ENCODE results near the gene ERCC6L. TPM values are rescaled to one million over a fixed set of nuclear protein-coding genes. Genes with fewer than 3 reads are reported as not detected.
A peak's percentile ranks its signal among the peaks of the same experiment; 100 is the strongest.

The ERCC6L gene
- total RNA-seq, 2 donors from 2014 or later = 1.7 to 8.2 TPM

DNA sequence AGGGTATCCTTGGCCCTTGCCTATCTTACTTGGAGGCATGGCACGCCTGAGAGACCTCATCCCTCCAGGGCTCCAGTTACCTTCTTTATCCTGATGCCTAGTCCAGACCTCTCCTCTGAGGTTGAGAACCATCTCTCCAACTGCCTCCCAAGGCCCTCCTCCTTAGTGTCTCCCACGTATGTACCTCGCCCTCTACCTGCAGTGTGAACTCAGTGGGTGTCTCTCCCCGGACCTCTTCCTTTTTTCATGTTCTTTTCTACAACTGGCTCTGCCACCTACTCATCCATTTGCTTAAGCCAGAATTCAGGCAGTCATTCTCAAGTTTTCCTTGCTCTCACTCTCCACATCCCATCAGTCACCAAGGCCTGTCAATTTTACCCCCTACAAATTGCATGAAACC, 21.6 kb upstream of the ERCC6L start:
- TF ChIP-seq, protein P1, sequence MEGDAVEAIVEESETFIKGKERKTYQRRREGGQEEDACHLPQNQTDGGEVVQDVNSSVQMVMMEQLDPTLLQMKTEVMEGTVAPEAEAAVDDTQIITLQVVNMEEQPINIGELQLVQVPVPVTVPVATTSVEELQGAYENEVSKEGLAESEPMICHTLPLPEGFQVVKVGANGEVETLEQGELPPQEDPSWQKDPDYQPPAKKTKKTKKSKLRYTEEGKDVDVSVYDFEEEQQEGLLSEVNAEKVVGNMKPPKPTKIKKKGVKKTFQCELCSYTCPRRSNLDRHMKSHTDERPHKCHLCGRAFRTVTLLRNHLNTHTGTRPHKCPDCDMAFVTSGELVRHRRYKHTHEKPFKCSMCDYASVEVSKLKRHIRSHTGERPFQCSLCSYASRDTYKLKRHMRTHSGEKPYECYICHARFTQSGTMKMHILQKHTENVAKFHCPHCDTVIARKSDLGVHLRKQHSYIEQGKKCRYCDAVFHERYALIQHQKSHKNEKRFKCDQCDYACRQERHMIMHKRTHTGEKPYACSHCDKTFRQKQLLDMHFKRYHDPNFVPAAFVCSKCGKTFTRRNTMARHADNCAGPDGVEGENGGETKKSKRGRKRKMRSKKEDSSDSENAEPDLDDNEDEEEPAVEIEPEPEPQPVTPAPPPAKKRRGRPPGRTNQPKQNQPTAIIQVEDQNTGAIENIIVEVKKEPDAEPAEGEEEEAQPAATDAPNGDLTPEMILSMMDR (IDR thresholded peaks at IDR 0.05) = no peak
- Histone ChIP-seq H3K9me3 (no peaks in the 10 kb centered on the region), H3K36me3 (no peaks in the 10 kb centered on the region), H3K27me3 (peaks cover 3% of the 10 kb centered on the region), H3K9ac (ENCODE audit: low read depth in 2 of 2, low read length in 2 of 2) (no peak overlapping the region), H3K4me3 (no peak overlapping the region), H3K4me1 (no peaks in the 10 kb centered on the region), H3K27ac (no peak overlapping the region)
- no peak for DNase-seq
- intact Hi-C loops (cut with DNase I) = no loop called here

DNA sequence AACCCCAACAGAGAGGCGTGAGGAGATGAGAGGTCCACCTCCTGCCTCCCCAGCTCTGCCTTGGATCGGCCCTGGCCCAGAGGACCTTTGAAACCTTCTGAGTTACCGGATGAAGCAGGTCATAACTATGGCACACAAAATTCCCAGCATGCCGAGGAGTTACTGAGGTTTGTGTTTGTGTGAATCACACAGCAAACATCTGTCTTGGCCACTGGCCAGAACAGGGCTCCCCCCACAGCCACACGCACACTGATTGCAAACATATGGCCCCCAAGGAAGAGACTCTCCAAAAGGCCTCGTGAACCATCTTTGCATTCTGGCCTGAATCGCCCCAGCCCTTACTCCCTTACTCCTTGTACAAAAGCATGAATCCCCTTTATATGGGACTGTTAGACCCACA, 19.3 kb upstream of the ERCC6L start:
- Histone ChIP-seq H3K4me1 (no peaks in the 10 kb centered on the region), H3K27ac (no peak overlapping the region), H3K27me3 (peaks cover 10% of the 10 kb centered on the region), H3K9me3 (no peaks in the 10 kb centered on the region), H3K4me3 (no peak overlapping the region), H3K36me3 (no peaks in the 10 kb centered on the region), H3K9ac (ENCODE audit: low read depth in 2 of 2, low read length in 2 of 2) (no peak overlapping the region)
- TF ChIP-seq, protein P1 (IDR thresholded peaks at IDR 0.05) = no peak
- DNase-seq = no peak
- intact Hi-C loops (cut with DNase I) = no loop called here

DNA sequence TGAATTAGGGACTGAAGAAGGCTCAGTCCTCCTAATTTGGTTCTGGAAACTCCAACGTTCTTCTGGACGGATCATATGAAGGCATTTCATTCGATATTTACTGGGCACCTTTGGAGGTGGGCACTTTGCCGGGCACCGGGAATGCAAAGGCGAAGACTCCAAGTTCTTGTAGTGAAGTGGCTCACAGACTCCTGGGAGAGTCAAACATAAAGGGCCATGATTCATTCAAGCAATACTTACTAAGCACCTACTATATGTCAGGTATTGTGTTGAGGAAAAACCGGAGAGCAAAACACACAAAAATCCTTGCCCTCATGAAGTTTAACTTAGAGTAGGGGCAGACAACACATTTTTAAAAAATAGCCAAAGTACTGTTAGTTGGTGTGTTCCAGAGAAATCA, 17.0 kb upstream of the ERCC6L start:
- no peak overlapping the region for H3K9ac ChIP-seq (ENCODE audit: low read depth in 2 of 2, low read length in 2 of 2)
- H3K36me3 ChIP-seq = no peaks in the 10 kb centered on the region
- no peaks in the 10 kb centered on the region for H3K9me3 ChIP-seq
- H3K27ac ChIP-seq = no peak overlapping the region
- DNase-seq = no peak
- no peak overlapping the region for H3K4me3 ChIP-seq
- TF ChIP-seq, protein P1 (IDR thresholded peaks at IDR 0.05) = no peak
- H3K27me3 ChIP-seq = peaks cover 10% of the 10 kb centered on the region
- no peaks in the 10 kb centered on the region for H3K4me1 ChIP-seq
- intact Hi-C loops (cut with DNase I) = no loop called here

DNA sequence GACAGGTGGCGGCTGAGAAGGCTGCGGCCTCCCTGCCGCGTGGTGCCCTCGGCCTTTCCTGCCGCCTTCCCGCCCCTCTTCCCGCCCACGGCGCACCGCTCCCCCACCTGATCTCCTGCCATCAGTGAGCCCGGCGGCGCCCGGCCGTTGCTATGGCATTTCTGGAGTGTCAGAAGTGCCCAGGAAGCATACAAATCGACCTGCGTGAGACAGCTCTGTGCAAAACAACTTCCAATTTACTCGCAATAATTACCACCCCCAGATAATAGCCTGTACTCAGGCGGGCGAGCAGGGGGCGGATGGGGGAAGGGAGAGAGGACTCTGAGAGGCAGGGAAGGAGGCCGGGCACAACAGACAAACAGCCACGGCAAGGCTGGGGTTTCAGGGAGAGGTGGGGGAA, 16.6 kb upstream of the ERCC6L start:
- Histone ChIP-seq H3K9ac (ENCODE audit: low read depth in 2 of 2, low read length in 2 of 2) (no peak overlapping the region), H3K27me3 (peaks cover 10% of the 10 kb centered on the region), H3K27ac (no peak overlapping the region), H3K9me3 (no peaks in the 10 kb centered on the region), H3K4me1 (no peaks in the 10 kb centered on the region), H3K36me3 (no peaks in the 10 kb centered on the region), H3K4me3 (no peak overlapping the region)
- peak; percentile 28 for DNase-seq
- TF ChIP-seq, protein P1 (IDR thresholded peaks at IDR 0.05) = no peak
- intact Hi-C loops (cut with DNase I) = no loop called here

DNA sequence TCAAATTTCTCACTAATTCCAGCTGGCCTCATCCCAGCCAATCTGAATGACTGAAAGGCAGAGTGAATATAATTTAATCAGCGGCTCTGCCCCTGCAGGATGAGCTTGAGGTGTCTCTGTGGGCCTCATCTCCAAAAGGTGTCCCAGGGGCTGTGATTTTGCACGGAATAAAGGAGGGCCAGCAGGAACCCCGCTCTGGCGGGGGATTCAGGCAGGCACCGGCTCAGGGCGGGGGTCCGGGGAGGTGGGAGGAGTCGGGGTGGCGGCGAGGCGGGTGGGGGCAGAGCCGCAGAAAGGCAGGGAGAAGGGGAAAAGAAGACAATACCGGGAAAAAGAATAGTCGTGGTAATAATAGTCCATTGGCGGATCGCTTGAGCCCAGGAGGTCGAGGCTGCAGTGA, 16.0 kb upstream of the ERCC6L start:
- intact Hi-C loops (cut with DNase I) = no loop called here
- Histone ChIP-seq H3K9me3 (no peaks in the 10 kb centered on the region), H3K4me3 (no peak overlapping the region), H3K4me1 (no peaks in the 10 kb centered on the region), H3K36me3 (no peaks in the 10 kb centered on the region), H3K27ac (no peak overlapping the region), H3K9ac (ENCODE audit: low read depth in 2 of 2, low read length in 2 of 2) (no peak overlapping the region), H3K27me3 (peaks cover 10% of the 10 kb centered on the region)
- TF ChIP-seq, protein P1 (IDR thresholded peaks at IDR 0.05) = no peak
- DNase-seq = no peak

DNA sequence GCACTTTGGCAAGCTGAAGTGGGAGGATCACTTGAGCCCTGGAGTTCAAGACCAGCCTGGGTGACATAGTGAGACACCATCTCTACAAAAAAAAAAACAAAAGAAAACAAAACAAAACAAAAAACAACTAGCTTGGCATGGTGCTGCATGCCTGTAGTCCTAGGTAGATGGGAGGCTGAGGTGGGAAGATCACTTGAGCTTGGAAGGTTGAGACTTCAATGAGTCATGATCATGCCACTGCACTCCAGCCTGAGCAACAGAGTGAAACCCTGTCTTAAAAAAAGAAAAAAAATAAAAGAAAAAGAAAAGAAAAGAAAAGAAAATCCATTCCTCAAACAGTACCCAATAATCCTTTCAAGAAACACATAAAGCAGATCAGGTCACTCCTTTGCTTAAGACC, 14.9 kb upstream of the ERCC6L start:
- Histone ChIP-seq H3K4me3 (no peak overlapping the region), H3K27me3 (peaks cover 10% of the 10 kb centered on the region), H3K27ac (no peak overlapping the region), H3K36me3 (no peaks in the 10 kb centered on the region), H3K9me3 (no peaks in the 10 kb centered on the region), H3K9ac (ENCODE audit: low read depth in 2 of 2, low read length in 2 of 2) (no peak overlapping the region), H3K4me1 (no peaks in the 10 kb centered on the region)
- TF ChIP-seq, protein P1 (IDR thresholded peaks at IDR 0.05) = no peak
- no peak for DNase-seq
- intact Hi-C loops (cut with DNase I) = no loop called here

Measured in colonic mucosa (tissue), 4 donors.